ENCODE measurements around the gene TKT.

The TKT gene

DNA sequence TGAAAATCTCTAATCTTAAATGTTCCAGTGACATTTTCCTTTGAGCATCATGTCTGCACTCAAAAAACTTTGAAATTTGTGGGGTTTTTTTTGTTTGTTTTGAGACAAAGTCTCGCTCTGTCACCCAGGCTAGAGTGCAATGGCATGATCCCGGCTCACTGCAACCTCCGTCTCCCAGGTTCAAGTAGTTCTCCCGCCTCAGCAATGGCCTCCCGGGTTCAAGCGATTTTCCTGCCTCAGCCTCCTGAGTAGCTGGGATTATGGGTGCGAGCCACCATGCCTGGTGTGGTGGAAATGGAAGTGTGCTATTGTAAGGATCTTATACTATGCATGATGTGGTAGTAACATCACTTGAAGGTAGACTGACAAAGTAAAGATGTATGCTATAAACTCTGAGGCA is 42.5 kb downstream of the TKT start:
- ATAC-seq (no peak), DNase-seq (ENCODE audit: low spot score in 2 of 2) (no peak)
- Mint-ChIP-seq H3K27ac (no peak overlapping the region), H3K4me1 (no peaks in the 10 kb centered on the region), H3K4me3 (no peak overlapping the region), H3K9me3 (peaks cover 3% of the 10 kb centered on the region), H3K36me3 (no peaks in the 10 kb centered on the region)

DNA sequence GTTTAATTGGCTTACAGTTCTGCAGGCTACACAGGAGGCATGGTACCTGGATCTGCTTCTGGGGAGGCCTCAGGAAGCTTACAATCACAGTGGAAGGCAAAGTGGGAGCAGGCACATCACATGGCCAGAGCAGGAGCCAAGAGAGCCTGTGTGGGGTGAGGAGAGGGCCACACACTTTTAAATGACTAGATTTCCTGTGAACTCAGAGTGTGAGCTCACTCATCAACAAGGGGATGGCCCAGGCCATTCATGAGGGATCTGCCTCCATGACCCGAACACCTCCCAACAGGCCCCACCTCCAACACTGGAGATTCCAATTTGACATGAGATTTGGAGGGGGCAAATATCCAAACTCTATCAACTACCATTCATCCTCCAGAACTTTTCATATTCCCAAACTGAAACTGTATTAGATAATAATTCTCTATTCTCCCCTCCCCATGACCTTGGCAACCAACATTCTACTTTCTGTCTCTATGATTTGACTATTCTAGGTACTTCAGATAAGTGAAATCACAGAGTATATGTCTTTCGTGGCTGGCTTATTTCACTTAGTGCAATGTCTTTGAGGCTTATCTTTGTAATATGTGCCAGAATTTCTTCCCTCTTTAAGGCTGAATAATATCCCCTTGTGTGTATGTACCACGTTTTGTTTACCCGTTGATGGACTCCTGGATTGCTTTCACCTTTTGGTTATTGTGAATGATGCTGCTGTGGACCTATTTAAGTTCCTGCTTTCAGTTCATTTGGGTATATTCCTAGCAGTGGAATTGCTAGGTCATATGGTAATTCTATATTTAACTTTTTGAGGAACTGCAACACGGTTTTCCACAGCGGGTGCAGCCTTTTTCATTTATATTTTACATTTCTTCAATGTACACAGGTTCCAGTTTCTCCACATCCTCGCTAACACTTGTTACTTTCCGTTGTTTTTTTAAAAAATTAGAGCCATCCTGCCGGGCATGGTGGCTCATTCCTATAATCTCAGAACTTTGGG is 43.8 kb downstream of the TKT start:
- H3K4me3 Mint-ChIP-seq = no peak overlapping the region

DNA sequence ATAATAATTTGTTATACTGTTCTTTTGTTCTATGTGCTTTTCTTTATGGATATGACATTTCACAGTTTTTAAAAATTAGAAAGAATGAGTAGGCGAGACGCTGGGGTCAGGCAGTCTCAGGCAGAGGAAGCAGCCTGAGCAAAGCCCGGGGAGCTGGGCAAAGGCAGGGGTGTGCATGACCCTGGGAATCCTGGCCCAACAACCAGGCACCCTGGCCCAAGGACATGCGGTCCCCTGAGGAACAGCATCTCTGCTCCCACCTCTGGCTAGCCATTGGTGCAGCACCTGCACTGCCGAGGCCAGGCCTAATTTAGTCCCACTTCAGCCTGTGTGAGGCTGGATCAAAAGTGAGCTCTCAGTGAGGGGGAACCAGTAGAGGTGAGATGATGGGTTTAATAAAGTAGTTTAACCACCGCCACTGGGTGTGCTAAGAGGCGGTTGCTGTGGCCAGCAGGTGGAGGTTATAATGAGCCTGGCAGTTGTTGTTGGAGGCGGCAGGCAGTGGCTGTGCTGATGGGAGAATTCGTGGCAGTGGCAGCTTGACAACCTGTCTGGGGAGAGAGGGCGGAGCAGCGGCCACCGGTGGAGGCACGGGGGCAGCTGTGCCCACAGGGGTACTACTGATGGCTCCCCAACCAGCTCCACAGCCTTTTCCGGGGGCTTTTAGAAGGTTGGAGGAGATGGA is 53.3 kb downstream of the TKT start:
- H3K4me1 Mint-ChIP-seq = no peaks in the 10 kb centered on the region
- H3K9me3 Mint-ChIP-seq = no peaks in the 10 kb centered on the region
- DNase-seq (ENCODE audit: low spot score in 2 of 2) (no peak), ATAC-seq (no peak)
- H3K36me3 Mint-ChIP-seq = no peaks in the 10 kb centered on the region
- peak overlapping the region; percentile 68 for H3K27ac Mint-ChIP-seq
- no peak overlapping the region for H3K4me3 Mint-ChIP-seq

More for the DNA sequence above, 43.8 kb downstream of the TKT start:
- no peaks in the 10 kb centered on the region for H3K4me1 Mint-ChIP-seq
- peak; percentile 85 for ATAC-seq
- peaks cover 3% of the 10 kb centered on the region for H3K9me3 Mint-ChIP-seq
- H3K27ac Mint-ChIP-seq = no peak overlapping the region
- no peak for DNase-seq (ENCODE audit: low spot score in 2 of 2)
- H3K36me3 Mint-ChIP-seq = no peaks in the 10 kb centered on the region

DNA sequence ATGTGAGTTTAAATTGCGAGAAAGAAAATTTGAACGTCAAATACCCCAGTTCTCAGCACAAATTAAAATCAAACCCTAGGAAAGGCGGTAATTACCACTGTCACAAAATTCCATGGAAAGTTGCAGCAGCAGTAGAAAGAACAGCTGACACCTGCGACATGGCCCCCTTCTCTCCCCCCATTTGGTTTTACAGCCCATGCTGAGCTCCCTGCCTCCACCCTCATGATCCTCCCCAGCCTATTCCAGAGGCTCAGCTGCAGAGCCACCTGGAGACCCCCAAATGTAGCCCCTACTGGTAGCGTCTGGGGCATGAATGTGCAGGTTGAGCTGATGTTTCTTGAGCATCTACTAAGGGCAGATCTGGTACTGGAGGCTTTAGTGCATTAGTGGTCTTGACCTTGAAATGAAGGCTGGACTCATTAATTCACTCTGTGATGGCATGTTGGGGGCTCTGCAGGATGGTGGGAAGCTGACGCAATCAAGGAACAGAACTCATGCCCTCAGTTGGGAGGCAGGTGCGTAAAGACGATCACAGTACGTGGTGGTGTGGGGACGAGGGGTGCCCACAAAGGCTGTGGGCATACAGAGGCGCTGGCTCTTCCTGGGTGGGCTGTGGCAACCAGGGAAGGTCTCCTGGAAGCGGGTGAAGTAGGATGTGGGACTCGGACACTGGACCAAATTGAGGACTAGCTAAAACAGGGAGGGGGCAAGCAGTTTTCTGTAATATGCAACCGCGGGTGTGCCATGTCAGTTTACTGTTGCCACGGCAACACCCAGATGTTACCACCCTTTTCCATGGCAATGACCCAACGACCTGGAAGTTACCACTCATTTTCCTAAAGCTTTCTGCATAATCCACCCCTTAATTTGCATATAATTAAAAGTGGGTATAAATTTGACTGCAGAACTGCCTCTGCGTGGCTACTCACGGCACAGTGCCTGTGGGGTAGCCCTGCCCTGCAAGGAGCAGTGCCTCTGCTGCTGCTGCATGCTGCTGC is 55.0 kb downstream of the TKT start:
- no peak overlapping the region for H3K4me3 Mint-ChIP-seq
- no peaks in the 10 kb centered on the region for H3K4me1 Mint-ChIP-seq
- no peaks in the 10 kb centered on the region for H3K9me3 Mint-ChIP-seq
- no peak for DNase-seq (ENCODE audit: low spot score in 2 of 2)
- H3K36me3 Mint-ChIP-seq = no peaks in the 10 kb centered on the region
- no peak for ATAC-seq
- H3K27ac Mint-ChIP-seq = no peak overlapping the region

DNA sequence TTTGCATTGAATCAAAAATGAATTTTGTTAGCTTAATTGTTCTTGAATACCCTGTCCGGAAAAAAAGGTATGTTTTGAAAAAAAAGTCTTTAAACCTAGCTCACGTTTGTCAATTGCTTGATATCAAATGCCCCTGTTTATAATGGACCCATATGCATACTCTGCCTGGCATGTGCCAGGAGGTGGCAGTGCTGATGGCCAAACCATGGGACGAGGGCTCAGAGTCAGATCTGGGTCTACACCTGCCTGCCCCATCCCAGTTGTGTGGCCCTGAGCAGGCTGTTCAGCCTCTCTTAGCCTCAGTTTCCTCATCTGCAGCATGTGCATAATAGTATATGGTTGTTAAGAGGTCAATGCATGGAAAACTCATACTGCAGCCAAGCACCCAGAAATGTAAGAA is 56.0 kb downstream of the TKT start:
- Mint-ChIP-seq H3K27ac (no peak overlapping the region), H3K4me3 (no peak overlapping the region), H3K36me3 (peaks cover 5% of the 10 kb centered on the region), H3K4me1 (peaks cover 9% of the 10 kb centered on the region), H3K9me3 (no peaks in the 10 kb centered on the region)
- DNase-seq (ENCODE audit: low spot score in 2 of 2) = no peak
- no peak for ATAC-seq

DNA sequence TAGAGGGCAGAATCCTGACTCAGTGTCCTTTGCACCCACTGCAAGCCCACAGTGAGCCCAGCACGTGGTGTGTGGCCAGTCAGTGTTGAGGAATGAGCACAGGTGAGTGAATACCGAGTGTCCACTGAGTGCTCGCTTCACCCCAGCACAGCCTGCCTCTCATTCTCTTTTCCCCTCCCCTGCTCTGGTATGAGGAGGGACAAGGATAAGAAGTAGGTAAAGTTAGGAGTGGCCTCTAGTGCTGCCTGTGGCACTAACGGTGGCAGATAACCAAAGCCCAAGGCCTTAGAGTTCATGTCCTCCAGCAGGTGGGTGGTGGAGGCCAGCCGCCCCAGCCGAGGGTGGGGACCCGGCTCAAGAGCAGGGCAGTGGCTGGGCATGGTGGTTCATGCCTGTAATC is 56.8 kb downstream of the TKT start:
- ATAC-seq (no peak), DNase-seq (ENCODE audit: low spot score in 2 of 2) (no peak)
- Mint-ChIP-seq H3K36me3 (peaks cover 5% of the 10 kb centered on the region), H3K4me3 (no peak overlapping the region), H3K9me3 (no peaks in the 10 kb centered on the region), H3K4me1 (peaks cover 9% of the 10 kb centered on the region), H3K27ac (peak overlapping the region; percentile 7)

DNA sequence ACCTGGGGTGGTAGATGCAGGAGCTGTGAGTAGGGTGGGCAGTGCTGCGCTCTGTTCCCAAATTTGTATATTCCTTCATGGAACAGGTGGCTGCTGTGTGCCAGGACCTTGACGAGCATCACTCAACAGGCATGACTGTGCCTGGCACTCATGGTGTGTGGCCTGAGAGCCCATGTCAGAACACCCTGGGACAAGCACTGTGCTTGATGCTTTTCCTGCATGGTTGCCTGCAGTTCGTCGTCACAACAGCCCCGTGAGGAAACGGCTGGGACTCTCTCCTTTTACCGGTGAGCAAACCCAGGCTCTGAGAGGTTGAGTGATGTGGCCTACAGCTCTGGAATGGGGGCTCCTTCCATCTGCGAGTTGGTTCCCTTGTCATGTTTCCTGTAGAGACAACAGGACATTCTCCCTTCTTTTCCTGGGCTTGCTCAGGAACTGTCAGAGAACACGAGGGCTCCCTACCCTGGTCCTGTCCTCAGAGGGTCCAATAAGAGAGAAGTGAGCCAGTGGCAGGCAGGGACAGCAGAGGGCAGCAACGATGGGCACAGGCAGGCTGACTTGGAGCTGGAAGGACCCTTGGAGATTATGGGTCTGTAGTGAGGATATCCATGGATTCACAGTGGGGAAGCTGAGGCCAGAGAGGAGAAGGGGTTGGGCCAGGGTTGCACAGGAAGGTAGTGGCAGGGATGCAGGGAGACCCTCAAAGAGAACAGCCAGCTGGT is 57.4 kb downstream of the TKT start:
- no peaks in the 10 kb centered on the region for H3K9me3 Mint-ChIP-seq
- H3K4me1 Mint-ChIP-seq = peaks cover 9% of the 10 kb centered on the region
- ATAC-seq (no peak), DNase-seq (ENCODE audit: low spot score in 2 of 2) (no peak)
- H3K27ac Mint-ChIP-seq = peak overlapping the region; percentile 7
- no peak overlapping the region for H3K4me3 Mint-ChIP-seq
- H3K36me3 Mint-ChIP-seq = peaks cover 5% of the 10 kb centered on the region

DNA sequence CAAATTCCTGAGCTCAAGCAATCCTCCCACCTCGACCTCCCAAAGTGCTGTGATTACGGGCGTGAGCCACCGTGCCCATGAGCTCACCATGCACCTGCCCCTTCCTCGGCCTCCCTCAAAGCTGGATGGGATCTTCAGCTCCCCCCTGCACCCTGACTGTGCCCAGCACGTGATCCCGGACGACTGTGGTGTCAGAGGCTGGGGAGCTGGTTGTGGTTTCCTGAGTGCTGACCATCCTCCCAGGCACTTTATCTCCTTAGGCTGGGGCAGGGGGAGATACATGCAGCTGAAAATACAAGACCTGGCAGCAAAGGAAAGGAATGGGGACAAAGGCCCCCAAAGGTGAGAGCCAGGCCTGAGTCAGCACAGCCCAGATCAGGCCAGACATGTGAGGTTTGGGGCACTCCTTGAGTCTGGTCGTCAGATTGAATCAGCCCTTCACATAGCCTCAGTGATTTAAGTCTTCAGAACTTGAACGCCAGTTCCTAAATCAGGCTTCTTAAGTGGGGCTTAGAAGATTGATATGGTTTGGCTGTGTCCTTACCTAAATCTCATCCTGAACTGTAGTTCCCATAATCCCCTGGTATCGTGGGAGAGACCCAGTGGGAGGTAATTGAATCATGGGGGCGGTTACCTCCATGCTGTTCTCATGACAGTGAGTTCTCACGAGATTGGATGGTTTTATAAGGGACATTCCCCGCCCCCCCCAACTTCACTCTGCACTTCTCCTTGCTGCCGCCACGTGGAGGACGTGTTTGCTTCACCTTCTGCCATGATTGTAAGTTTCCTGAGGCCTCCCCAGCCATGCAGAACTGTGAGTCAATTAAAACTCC is 59.0 kb downstream of the TKT start:
- peaks cover 15% of the 10 kb centered on the region for H3K4me1 Mint-ChIP-seq
- H3K27ac Mint-ChIP-seq = no peak overlapping the region
- no peak overlapping the region for H3K4me3 Mint-ChIP-seq
- peak; percentile 67 for ATAC-seq
- no peaks in the 10 kb centered on the region for H3K9me3 Mint-ChIP-seq
- DNase-seq (ENCODE audit: low spot score in 2 of 2) = no peak
- peaks cover 17% of the 10 kb centered on the region for H3K36me3 Mint-ChIP-seq

DNA sequence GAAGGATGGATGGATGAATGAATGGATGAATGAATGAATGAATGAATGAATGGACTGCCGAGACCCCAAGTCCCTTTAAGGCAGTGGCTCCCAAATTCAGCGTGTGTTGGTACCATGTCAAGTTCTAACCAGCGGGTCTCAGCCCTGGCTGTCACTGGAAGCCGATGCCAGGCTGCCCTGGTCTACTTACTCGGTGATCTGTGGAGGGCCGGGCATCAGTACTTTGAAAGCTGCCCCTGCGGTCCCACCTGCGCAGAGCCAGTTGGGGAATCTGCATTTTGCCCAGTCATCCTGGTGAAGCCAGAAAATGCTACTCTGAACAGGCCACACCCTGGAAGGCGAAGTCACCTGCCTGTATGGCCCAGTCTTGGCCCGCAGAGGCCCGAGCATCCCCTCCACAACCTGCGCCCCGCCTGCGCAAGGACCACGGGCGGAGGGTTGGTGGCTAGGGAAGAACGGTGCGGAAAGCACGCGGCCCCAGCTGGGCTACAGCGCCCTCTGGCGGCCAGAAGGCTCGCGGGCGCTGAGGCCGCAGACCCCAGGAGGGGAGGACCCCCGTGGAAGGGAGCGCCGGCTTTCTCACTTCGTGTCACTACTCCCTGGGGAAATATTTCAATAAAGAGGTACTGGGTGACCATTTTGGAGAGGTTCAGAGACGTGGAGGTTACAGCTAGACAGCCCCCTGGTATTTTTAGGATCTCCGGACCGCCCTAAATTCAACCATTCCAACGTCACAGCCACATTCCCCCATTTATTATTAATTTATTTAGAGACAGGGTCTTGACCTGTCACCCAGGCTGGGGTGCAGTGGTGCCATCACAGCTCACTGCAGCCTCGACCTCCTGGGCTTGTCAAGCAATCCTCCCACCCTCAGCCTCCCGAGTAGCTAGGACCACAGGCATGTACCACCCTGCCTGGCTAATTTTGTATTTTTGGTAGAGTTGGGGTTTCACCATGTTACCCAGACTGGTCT is 59.9 kb downstream of the TKT start:
- Mint-ChIP-seq H3K36me3 (peaks cover 20% of the 10 kb centered on the region), H3K27ac (no peak overlapping the region), H3K9me3 (no peaks in the 10 kb centered on the region), H3K4me1 (peaks cover 15% of the 10 kb centered on the region), H3K4me3 (no peak overlapping the region)
- peak; percentile 75 for ATAC-seq
- DNase-seq (ENCODE audit: low spot score in 2 of 2) = peak; percentile 62 to 81

DNA sequence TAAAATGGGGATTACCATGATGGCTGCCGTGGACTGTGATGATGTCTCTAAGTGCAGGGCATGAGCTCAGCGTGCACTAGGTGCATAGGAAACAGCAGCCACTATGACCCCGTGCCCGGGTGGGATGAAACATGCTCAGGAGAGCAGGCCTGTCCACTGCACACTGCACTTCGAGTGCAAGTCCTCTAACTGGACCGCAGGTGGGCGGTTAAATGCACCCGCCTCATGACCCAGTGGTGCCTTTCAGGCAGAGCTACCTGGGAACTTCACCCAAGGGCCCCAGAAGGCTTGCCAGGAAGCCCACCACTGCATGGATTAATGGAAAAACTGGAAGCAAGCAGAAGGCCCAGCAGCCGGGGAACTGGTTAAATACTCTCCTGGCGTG is 60.8 kb downstream of the TKT start:
- DNase-seq (ENCODE audit: low spot score in 2 of 2) = no peak
- H3K27ac Mint-ChIP-seq = no peak overlapping the region
- no peak overlapping the region for H3K4me3 Mint-ChIP-seq
- no peaks in the 10 kb centered on the region for H3K9me3 Mint-ChIP-seq
- H3K4me1 Mint-ChIP-seq = peaks cover 15% of the 10 kb centered on the region
- ATAC-seq = no peak
- H3K36me3 Mint-ChIP-seq = peaks cover 20% of the 10 kb centered on the region

DNA sequence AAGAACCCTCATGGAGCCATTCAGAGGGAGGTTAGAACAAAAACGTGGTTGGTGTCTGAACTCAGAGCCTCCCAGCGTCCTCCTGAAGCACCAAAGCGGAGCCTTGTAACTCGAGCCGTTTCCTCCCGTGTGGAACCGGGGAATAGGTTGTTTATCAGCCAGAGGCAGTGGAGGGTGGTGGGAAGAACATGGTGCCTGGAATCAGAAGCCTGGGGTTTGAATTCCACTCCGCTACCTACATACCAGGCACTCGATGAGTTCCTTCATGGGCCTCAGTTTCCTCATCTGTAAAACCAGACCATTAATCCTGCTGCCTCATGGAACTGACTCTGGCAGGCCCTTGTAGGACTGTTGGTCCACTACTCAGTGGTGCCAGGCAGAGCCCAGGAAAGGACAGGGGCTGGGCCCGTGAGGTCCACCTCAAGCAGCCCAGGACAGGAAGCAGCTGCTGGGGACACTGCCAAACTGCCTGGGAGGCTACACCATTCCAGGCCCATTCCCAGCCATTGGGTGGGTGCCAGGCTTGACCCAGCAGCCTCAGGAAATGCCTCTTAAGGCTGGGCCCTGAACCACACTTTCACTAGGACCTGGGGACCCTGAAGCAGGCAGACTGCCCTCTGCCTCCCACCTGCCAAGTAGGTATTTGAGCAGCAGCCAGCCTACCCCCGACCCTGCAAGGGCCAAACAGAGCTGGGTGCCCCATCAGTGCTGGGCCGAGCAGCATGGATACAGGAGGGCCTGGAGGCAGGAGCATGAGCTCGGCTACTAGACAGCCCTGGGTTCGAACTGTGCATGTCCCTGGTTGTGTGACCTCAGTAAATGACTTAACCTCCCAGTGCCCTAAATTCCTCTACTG is 61.4 kb downstream of the TKT start:
- H3K4me3 Mint-ChIP-seq = no peak overlapping the region
- ATAC-seq (no peak), DNase-seq (ENCODE audit: low spot score in 2 of 2) (no peak)
- H3K4me1 Mint-ChIP-seq = peaks cover 15% of the 10 kb centered on the region
- H3K9me3 Mint-ChIP-seq = no peaks in the 10 kb centered on the region
- H3K27ac Mint-ChIP-seq = no peak overlapping the region
- H3K36me3 Mint-ChIP-seq = peaks cover 20% of the 10 kb centered on the region

DNA sequence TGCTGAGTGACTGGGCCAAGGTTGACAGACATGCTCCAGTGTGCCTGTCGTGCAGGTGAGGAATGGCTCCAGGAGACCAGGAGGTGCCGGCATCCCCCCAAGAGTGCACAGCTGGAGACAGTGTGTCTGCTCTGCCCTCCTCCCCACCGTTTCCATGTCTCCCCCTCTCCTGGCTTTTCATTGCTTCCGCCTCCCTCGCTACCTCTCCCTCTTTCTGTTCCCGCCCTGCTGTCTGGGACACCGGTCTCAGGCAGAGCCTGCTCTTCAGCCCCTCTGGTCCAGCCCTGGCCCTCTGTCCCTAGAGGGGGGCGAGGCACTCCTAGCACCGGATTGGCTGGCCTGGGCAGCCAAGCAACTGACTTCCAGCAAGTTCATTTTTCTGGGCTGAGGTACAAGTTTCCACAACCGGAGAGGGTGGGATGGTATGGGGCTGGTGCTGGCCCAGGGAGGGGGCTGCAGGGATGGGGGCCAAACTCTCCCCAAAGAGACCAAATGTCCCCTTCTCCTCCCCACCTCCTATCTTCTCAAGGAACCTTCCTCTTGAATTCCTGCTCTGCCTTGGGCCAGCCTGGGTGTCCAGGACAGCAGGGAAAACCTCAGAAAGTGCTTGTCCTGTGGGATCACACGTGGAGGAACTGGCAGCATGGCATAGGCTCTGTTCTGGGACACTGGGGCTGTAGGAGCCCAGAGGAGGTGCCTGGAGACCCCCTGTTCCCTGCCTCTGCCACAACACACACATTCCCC is 62.2 kb downstream of the TKT start:
- H3K4me1 Mint-ChIP-seq = peaks cover 15% of the 10 kb centered on the region
- no peaks in the 10 kb centered on the region for H3K9me3 Mint-ChIP-seq
- H3K4me3 Mint-ChIP-seq = no peak overlapping the region
- DNase-seq (ENCODE audit: low spot score in 2 of 2) (no peak), ATAC-seq (no peak)
- H3K27ac Mint-ChIP-seq = no peak overlapping the region
- peaks cover 20% of the 10 kb centered on the region for H3K36me3 Mint-ChIP-seq

Data from stimulated activated effector memory CD8-positive, alpha-beta T cell treated with anti-CD3 and anti-CD28 coated beads, Interleukin-12 subunit alpha, Interleukin-12 subunit beta, amount 100 ng/mL, for 72 hours (primary cell).